ENCODE results near the gene LILRB5.

GRCh38 chr19:54287456-54287855, 30.4 kb upstream of the LILRB5 start:
- TF ChIP-seq POLR2A (IDR thresholded peaks at IDR 0.05; ENCODE audit: low read depth, low read length) (no peak), TAF1 (IDR thresholded peaks at IDR 0.05; ENCODE audit: borderline replicate concordance, low read depth, low read length) (no peak), POLR2AphosphoS5 (IDR thresholded peaks at IDR 0.05; ENCODE audit: low read depth, low read length) (no peak)

Data from GM12892 (cell line).